HG02973 (cell line): ENCODE data around the gene CBFA2T2.
"Not testable (repeated sequence)": the region's sequence is repeated elsewhere in the genome, so short reads cannot be mapped to it uniquely, and the experiment has no call there.

Experiments used
- ATAC-seq: cut with Tn5 transposase; IDR thresholded peaks from one replicate; pipeline ENCODE4 v1.9.1; 2021; ENCODE audit warnings: moderate library complexity; ENCODE audit not compliant: unreplicated experiment

The CBFA2T2 gene

GRCh38 chr20:33501000-33501399, 11.1 kb downstream of the CBFA2T2 start:
- ATAC-seq, result no peak

DNA sequence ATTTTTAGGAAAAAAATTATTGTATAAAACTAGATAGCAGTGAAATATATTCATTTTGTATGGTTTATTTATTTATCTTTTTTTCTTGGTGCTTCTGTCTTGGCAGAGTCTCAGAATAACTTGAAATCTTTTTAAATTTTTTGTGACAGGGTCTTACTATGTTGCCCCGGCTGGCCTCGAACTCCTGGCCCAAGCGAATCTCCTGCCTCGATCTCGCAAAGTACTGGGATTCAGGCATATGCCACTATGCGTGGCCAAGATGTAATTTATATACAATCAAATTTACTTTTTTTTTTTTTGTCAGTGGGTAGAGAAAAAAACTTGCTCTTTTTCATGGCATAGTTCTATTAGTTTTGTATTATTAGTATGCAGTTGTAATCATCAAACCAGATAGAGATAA, 13.7 kb downstream of the CBFA2T2 start:
- ATAC-seq, result no peak

DNA sequence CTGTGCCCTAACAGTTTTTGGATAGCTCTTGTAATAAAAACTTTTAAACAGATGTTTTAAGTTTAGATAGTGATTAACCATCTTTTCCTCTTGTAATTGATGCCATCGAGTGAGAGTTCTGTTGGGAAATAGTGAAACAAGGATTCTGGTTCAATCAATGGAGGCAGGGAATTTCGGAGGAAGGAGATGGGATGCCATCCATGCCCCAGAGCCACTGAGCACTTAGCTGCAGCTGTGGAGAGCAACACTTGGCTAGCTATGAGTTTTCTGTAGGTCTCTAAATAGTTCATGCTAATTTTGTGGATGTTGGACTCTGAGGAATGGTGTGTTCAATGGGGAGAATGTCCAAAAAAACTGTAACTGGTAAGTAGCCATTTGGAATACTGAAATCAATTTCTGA, 16.7 kb downstream of the CBFA2T2 start:
- ATAC-seq, result no peak

- ATAC-seq, result no peak
These were observed 17.6 kb downstream of the CBFA2T2 start for GRCh38 chr20:33507461-33507860.

- not testable (repeated sequence) for ATAC-seq
These were observed 18.1 kb downstream of the CBFA2T2 start for GRCh38 chr20:33508015-33508414.

GRCh38 chr20:33509057-33509456, 19.2 kb downstream of the CBFA2T2 start:
- ATAC-seq, result not testable (repeated sequence)

DNA sequence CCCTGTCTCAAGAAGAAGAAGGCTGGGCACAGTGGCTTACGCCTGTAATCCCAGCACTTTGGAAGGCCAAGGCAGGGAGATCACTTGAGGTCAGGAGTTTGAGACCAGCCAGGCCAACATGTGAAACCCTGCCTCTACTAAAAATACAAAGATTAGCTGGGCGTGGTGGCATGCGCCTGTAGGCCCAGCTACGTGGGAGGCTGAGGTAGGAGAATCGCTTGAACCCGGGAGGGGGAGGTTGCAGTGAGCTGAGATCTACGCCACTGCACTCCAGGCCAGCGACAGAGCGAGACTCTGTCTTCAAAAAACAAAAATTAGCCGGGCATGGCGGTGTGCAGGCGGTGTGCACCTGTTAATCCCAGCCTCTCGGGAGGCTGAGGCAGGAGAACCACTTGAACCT, 22.0 kb downstream of the CBFA2T2 start:
- not testable (repeated sequence) for ATAC-seq

DNA sequence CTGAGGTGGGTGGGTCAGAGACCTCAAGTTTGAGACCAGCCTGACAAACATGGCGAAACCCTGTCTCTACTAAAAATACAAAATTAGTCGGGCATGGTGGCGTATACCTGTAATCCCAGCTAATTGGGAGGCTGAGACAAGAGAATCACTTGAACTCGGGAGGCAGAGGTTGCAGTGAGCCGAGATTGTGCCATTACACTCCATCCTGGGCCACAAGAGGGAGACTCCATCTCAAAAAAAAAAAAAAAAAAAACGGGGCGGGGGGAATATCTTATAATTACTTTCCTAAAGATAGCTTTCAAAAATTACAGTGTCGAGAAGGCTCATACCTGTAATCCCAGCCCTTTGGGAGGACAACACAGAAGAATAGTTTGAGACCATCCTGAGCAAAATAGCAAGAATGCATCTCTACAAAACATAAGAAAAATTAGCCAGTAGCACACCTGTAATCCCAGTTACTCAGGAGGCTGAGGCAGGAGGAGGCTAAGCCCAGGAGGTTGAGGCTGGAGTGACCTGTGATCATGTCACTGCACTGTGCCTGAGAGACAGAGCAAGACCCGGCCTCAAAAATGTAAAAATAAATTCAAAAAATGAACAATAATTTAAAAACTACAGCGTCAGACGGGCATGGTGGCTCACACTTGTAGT, 25.8 kb downstream of the CBFA2T2 start:
- no peak for ATAC-seq

DNA sequence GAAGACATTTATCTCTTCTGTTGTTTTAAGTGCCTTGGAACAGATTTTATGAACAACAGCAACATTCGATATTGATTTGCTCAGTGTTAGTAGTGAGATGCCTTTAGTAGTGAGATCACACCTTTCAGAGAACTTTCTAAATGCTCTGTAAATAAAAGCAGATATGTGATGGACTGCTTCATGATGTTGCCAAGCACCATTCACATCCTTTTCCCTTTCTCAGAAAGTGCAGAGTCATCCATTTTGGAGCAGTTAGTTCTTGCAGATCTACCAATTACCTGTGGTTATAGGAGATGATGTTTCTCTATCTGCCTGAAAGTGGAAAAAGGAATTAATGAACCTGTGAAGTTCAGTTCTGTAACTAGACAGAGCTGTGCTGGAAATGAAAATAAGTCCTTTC, 27.0 kb downstream of the CBFA2T2 start:
- ATAC-seq, result no peak

GRCh38 chr20:33518071-33518470, 28.2 kb downstream of the CBFA2T2 start:
- ATAC-seq, result no peak

DNA sequence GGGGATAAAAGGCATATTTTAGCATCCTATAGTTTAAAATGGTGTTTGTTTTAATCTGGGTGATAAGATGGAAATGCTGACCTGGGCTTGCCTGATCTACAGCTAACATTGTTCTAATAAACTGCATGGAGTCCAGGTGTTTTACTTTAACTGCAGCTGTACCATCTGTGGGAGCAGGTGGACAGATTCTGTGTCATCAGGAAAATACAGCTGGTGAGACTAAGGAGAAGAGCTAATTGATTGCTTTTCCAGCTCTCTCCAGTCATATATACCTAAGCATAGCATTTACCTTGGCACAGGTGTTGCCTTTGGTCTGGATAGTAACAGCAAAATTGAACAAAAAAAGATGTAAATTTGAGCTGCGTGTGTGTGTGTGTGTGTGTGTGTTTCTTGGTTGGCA, 31.6 kb downstream of the CBFA2T2 start:
- no peak for ATAC-seq

GRCh38 chr20:33522256-33522820, 32.4 kb downstream of the CBFA2T2 start:
- no peak for ATAC-seq

GRCh38 chr20:33524261-33524660, 34.4 kb downstream of the CBFA2T2 start:
- no peak for ATAC-seq

GRCh38 chr20:33526769-33527168, 36.9 kb downstream of the CBFA2T2 start:
- ATAC-seq, result no peak

GRCh38 chr20:33531047-33531877, 41.4 kb downstream of the CBFA2T2 start:
- ATAC-seq, result no peak

GRCh38 chr20:33531885-33532284, 42.0 kb downstream of the CBFA2T2 start:
- ATAC-seq, result no peak

DNA sequence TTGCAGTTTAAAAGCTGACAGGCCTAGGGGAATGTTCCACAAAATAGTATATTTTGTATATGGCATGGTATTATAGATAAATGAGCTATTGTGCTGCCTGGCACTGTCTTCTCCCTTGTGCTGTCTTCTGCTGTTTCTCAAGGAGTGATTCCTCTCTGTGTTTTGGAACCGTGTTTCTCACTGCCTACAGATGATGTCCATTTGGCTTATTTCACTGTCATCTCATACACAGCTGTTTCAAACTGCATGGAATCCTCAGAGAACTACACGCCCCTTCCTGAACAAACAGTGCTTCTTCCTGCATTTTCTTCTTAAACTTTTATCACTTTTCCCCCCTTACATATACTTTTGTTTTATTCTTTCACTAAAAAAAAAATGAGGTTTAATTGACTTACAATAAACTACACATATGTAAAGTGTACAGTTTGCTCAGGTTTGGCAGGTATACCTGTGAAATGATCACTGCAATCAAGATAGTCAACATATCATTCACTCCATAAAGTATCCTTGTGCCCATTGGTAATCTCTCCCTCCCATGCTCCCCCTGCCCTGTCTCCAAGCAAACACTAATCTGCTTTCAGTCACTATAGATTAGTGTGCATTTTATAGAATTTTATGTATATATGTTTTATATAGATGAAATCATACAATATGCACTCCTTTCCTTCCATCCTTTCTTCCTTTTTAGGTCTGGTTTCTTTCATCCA, 43.0 kb downstream of the CBFA2T2 start:
- no peak for ATAC-seq

DNA sequence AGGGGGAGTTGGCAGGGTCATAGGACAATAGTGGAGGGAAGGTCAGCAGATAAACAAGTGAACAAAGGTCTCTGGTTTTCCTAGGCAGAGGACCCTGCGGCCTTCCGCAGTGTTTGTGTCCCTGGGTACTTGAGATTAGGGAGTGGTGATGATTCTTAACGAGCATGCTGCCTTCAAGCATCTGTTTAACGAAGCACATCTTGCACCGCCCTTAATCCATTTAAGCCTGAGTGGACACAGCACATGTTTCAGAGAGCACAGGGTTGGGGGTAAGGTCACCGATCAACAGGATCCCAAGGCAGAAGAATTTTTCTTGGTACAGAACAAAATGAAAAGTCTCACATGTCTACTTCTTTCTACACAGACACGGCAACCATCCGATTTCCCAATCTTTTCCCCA, 45.8 kb downstream of the CBFA2T2 start:
- not testable (repeated sequence) for ATAC-seq

GRCh38 chr20:33537608-33538007, 47.7 kb downstream of the CBFA2T2 start:
- ATAC-seq, result no peak

- ATAC-seq, result no peak
These were observed 49.2 kb downstream of the CBFA2T2 start for GRCh38 chr20:33539129-33539528.

DNA sequence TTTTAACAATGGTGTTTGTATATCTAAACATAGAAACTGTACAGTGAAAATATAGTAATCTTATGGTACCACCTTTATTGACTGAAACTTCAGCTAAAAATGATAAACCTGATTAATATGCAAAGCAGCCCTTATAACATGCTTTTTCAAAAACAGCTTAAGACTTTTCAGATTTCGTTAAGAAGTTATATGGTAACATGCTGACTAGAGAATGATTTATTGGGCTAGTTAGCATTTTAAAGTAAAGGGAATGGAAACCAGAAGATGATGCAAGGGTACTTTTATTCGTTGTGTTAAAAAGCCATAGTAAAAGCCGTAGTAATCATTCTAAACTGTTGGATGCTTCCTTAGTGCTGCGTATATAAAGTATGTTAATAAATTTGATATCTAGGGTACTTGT, 50.5 kb downstream of the CBFA2T2 start:
- no peak for ATAC-seq
